Calu3 (cell line): ENCODE data around the gene TEX29. TPM values are rescaled to one million over a fixed set of nuclear protein-coding genes. Genes with fewer than 3 reads are reported as not detected.

ENCODE experiments used
- BruUV-seq: library from RNA; stranded (reverse); fragments of 400-500 nt; replicated peaks from 2 replicates; lab custom pipeline; 2021; lab: Mats Ljungman, UMichigan
- CTCF ChIA-PET: fragments of 300-600 bp; sonication (Branson Sonifier 250); formaldehyde crosslinking; loops from one replicate; lab custom pipeline; 2022; ENCODE audit warnings: antibody characterized with exemption; lab: Charles Lee
- DNase-seq: peaks from one replicate; pipeline ENCODE4 v3.0.0; 2022
- H3K27ac Mint-ChIP-seq: one replicate; pipeline ENCODE4 v1.8.0; 2022; ENCODE audit warnings: mixed read lengths; ENCODE audit not compliant: unreplicated experiment
- H3K27me3 Mint-ChIP-seq: one replicate; pipeline ENCODE4 v1.8.0; 2022; ENCODE audit warnings: mixed read lengths; ENCODE audit not compliant: unreplicated experiment
- H3K36me3 Mint-ChIP-seq: one replicate; pipeline ENCODE4 v1.8.0; 2022; ENCODE audit warnings: mild to moderate bottlenecking, moderate library complexity, mixed read lengths; ENCODE audit not compliant: insufficient read depth, unreplicated experiment
- H3K4me1 Mint-ChIP-seq: one replicate; pipeline ENCODE4 v1.8.0; 2022; ENCODE audit warnings: mild to moderate bottlenecking, low read depth, mixed read lengths; ENCODE audit not compliant: unreplicated experiment
- H3K4me3 Mint-ChIP-seq: one replicate; pipeline ENCODE4 v1.8.0; 2022; ENCODE audit warnings: mild to moderate bottlenecking, low read depth, moderate library complexity, mixed read lengths; ENCODE audit not compliant: unreplicated experiment
- H3K9me3 Mint-ChIP-seq: one replicate; pipeline ENCODE4 v1.8.0; 2022; ENCODE audit warnings: low read depth, mixed read lengths; ENCODE audit not compliant: unreplicated experiment
- intact Hi-C: fragments of 100-400 bp; cut with micrococcal nuclease; formaldehyde crosslinking; loops from one replicate; pipeline ENCODE4 v1.10.0; 2022; ENCODE audit not compliant: unreplicated experiment
- total RNA-seq: library from RNA; stranded (reverse); gene quantifications from 2 replicates; pipeline ENCODE4 v1.2.3, GENCODE V29; 2022
- TF ChIP-seq, protein P1 (sequence below): fragments of 200-600 bp; IDR thresholded peaks from one replicate; pipeline ENCODE4 v1.8.0; 2022; ENCODE audit warnings: antibody characterized with exemption; ENCODE audit not compliant: unreplicated experiment

TEX29 gene
- total RNA-seq, 1 experiment from 2014 or later = not detected

DNA sequence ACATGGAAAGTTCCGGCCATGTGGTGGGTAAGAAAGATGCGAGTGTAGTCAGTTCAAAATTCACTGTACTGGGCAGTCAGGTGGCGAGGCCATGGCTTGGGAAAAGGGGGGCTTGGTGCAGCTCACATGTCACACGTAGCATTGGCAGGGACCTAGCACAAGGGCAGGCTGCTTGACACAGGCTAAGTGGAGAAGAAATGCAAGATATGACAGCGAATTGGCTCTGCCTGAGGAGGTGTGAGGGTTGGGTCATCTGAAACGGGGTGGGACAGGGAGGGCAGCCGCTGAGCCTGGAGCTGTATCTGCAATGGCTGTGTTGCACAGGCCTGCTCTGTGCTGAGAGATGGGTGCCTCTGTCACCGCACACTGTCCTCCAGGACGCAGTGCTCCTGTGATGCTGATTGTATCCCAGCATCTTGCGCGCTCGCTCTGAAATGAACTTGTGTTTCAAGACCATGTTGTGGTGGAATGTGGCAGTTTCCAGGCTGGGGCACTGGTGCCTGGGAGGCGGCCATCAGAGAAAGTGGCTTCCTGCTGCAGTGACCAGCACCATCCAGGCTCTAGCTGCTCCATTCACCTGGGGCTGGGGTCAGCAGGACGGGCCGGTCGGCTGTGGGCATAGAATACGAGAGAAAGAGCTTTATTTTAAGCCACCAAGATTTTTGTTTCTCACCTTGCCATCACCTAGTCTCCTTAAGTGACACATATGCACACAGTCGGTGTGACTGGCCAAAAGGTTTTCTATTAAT is 70.3 kb downstream of the TEX29 start:
- Mint-ChIP-seq H3K4me3 (no peak overlapping the region), H3K27me3 (no peaks in the 10 kb centered on the region), H3K4me1 (no peaks in the 10 kb centered on the region), H3K27ac (no peak overlapping the region), H3K36me3 (no peaks in the 10 kb centered on the region), H3K9me3 (no peaks in the 10 kb centered on the region)
- intact Hi-C loops = no loop called here
- DNase-seq = no peak
- TF ChIP-seq, protein P1, sequence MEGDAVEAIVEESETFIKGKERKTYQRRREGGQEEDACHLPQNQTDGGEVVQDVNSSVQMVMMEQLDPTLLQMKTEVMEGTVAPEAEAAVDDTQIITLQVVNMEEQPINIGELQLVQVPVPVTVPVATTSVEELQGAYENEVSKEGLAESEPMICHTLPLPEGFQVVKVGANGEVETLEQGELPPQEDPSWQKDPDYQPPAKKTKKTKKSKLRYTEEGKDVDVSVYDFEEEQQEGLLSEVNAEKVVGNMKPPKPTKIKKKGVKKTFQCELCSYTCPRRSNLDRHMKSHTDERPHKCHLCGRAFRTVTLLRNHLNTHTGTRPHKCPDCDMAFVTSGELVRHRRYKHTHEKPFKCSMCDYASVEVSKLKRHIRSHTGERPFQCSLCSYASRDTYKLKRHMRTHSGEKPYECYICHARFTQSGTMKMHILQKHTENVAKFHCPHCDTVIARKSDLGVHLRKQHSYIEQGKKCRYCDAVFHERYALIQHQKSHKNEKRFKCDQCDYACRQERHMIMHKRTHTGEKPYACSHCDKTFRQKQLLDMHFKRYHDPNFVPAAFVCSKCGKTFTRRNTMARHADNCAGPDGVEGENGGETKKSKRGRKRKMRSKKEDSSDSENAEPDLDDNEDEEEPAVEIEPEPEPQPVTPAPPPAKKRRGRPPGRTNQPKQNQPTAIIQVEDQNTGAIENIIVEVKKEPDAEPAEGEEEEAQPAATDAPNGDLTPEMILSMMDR = no peak
- CTCF ChIA-PET = no interaction called here
- no TSS peak for BruUV-seq

DNA sequence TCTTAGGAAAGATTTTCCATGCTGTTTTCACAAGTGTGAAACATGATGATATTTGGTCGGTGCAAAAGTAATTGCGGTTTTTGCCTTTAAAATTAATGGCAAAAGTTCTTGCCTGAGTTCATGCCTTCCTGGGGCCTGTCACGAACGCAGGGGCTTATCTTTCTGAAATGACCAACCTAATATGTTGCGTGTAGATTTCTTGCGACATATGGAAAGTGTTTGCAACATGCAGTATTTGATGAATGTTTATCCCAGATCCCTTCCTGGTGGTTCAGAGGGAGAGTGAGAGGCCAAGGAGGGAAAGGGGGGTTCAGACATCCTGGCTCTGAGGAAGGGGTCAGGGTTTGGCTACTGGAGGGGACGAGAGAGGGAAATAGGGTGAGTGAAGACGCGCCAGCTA is 72.0 kb downstream of the TEX29 start:
- no peaks in the 10 kb centered on the region for H3K36me3 Mint-ChIP-seq
- H3K4me1 Mint-ChIP-seq = no peaks in the 10 kb centered on the region
- CTCF ChIA-PET = no interaction called here
- no peak overlapping the region for H3K4me3 Mint-ChIP-seq
- no peaks in the 10 kb centered on the region for H3K27me3 Mint-ChIP-seq
- H3K27ac Mint-ChIP-seq = no peak overlapping the region
- intact Hi-C loops = no loop called here
- BruUV-seq = no TSS peak
- DNase-seq = no peak
- TF ChIP-seq, protein P1 = no peak
- H3K9me3 Mint-ChIP-seq = no peaks in the 10 kb centered on the region

DNA sequence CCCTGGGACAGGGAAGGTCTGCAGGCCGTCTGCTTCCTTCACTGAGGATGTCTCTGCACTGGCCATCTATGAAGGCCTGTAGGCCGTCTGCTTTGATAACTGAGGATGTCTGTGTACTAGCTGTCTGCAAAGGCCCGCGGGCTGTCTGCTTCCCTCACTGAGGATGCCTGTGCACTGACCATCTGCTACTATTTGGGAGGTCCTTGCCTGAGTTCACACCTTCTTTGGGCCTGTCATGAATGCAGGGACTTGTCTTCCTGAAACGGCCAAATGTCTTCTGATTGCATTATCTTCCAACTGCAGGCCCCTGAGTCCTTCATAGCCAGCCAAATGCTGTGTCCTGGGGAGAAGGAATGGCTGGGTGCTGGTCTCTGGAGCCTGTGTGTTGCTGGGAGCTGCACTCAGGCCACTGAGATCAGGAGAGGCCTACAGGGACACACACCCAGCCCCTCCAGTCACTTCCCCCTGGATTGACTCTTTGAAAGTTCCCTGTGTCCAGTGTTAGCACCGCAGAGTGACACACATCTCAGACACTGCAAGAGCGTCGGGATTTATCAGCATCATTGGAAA is 72.9 kb downstream of the TEX29 start:
- DNase-seq = no peak
- Mint-ChIP-seq H3K4me3 (no peak overlapping the region), H3K9me3 (no peaks in the 10 kb centered on the region), H3K27me3 (no peaks in the 10 kb centered on the region), H3K27ac (no peak overlapping the region), H3K36me3 (no peaks in the 10 kb centered on the region), H3K4me1 (no peaks in the 10 kb centered on the region)
- TF ChIP-seq, protein P1 = no peak
- intact Hi-C loops = no loop called here
- CTCF ChIA-PET = no interaction called here
- BruUV-seq = no TSS peak

Other genes starting within 250 kb of the TEX29 start
- 17.7 and 19.6 TPM in 2 replicates for gene ARHGEF7, start 205.3 kb upstream of the TEX29 start, total RNA-seq